ENCODE data around the gene IL36RN. TPM values are rescaled to one million over a fixed set of nuclear protein-coding genes. Genes with fewer than 3 reads are reported as not detected.

IL36RN gene
- total and polyA plus RNA-seq, 2 experiments from 2014 or later: not detected

GRCh38 chr2:113061896-113062770 is 3.1 kb downstream of the IL36RN start:
- H3K27me3 ChIP-seq: no peaks in the 10 kb centered on the region
- no peak for DNase-seq (ENCODE audit: low read depth in 1 of 2, low spot score in 1 of 2)
- no peaks in the 10 kb centered on the region for H3K4me1 ChIP-seq (ENCODE audit: low read depth)

GRCh38 chr2:113064281-113064680 is 5.3 kb downstream of the IL36RN start:
- Histone ChIP-seq H3K27ac (no peak overlapping the region), H3K4me3 (no peak overlapping the region), H3K4me1 (ENCODE audit: low read depth) (no peaks in the 10 kb centered on the region), H3K36me3 (no peaks in the 10 kb centered on the region), H3K27me3 (no peaks in the 10 kb centered on the region), H3K9me3 (ENCODE audit: low read depth) (no peaks in the 10 kb centered on the region)
- no peak for TF ChIP-seq CTCF (IDR thresholded peaks at IDR 0.05; ENCODE audit: low read depth, low read length)
- no peak for DNase-seq (ENCODE audit: low read depth in 1 of 2, low spot score in 1 of 2)

More at GRCh38 chr2:113061896-113062770, 3.1 kb downstream of the IL36RN start:
- H3K36me3 ChIP-seq: no peaks in the 10 kb centered on the region
- H3K9me3 ChIP-seq (ENCODE audit: low read depth): no peaks in the 10 kb centered on the region
- no peak for TF ChIP-seq CTCF (IDR thresholded peaks at IDR 0.05; ENCODE audit: low read depth, low read length)
- no peak overlapping the region for H3K27ac ChIP-seq
- H3K4me3 ChIP-seq: no peak overlapping the region

- no peak for DNase-seq (ENCODE audit: low read depth in 1 of 2, low spot score in 1 of 2)
- no peak for TF ChIP-seq CTCF (IDR thresholded peaks at IDR 0.05; ENCODE audit: low read depth, low read length)
- Histone ChIP-seq H3K27me3 (no peaks in the 10 kb centered on the region), H3K36me3 (no peaks in the 10 kb centered on the region), H3K9me3 (ENCODE audit: low read depth) (no peaks in the 10 kb centered on the region), H3K27ac (no peak overlapping the region), H3K4me1 (ENCODE audit: low read depth) (no peaks in the 10 kb centered on the region), H3K4me3 (no peak overlapping the region)
Observed at GRCh38 chr2:113064898-113065297, 5.9 kb downstream of the IL36RN start.

GRCh38 chr2:113067681-113068080 is 8.7 kb downstream of the IL36RN start, which contains the start of gene IL1F10:
Gene IL1F10, plus strand, starts transcription at chr2:113067970. Its CDS starts 4,769 bp downstream, at chr2:113072739.
- H3K4me3 ChIP-seq: no peak within 1 kb of the TSS
- no peak within 1 kb of the TSS for H3K27ac ChIP-seq
- no peak for TF ChIP-seq CTCF (IDR thresholded peaks at IDR 0.05; ENCODE audit: low read depth, low read length)
- DNase-seq (ENCODE audit: low read depth in 1 of 2, low spot score in 1 of 2): no peak
- H3K27me3 ChIP-seq: no peaks in the 10 kb centered on the region
- H3K9me3 ChIP-seq (ENCODE audit: low read depth): no peaks in the 10 kb centered on the region
- no peaks in the 10 kb centered on the region for H3K4me1 ChIP-seq (ENCODE audit: low read depth)
- H3K36me3 ChIP-seq: no peaks in the 10 kb centered on the region

DNA sequence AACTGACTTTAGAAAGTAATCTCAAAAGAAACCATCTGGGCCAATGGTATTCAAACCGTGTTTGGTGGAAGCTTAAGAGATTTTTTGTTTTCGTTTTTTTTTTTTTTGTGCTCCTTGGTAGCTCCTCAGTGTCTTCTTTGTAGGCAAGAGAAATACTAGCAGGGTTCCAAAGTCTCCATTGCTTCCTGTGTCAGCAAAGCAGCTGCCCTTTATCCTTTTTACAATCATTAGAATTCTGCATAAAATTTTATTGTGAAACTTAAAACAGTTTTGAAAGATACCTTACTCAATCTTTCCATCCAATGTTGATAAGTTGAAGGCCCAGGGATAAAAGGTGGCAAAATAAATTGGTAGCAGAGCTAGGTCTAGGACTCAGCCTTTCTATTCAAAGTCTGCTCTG is 9.3 kb downstream of the IL36RN start:
- Histone ChIP-seq H3K4me3 (no peak overlapping the region), H3K27me3 (no peaks in the 10 kb centered on the region), H3K9me3 (ENCODE audit: low read depth) (no peaks in the 10 kb centered on the region), H3K27ac (no peak overlapping the region), H3K4me1 (ENCODE audit: low read depth) (no peaks in the 10 kb centered on the region), H3K36me3 (no peaks in the 10 kb centered on the region)
- no peak for DNase-seq (ENCODE audit: low read depth in 1 of 2, low spot score in 1 of 2)
- no peak for TF ChIP-seq CTCF (IDR thresholded peaks at IDR 0.05; ENCODE audit: low read depth, low read length)

Measured in cardiac muscle cell (in vitro differentiated cells and primary cell).